GM19025 (cell line): ENCODE data around the gene CDCA8.
"Not testable (repeated sequence)": the region's sequence is repeated elsewhere in the genome, so short reads cannot be mapped to it uniquely, and the experiment has no call there.

ENCODE experiments used
- ATAC-seq: cut with Tn5 transposase; IDR thresholded peaks from one replicate; pipeline ENCODE4 v1.9.1; 2021; ENCODE audit warnings: mild to moderate bottlenecking, low read depth, moderate library complexity; ENCODE audit not compliant: unreplicated experiment

CDCA8 gene

GRCh38 chr1:37731312-37732019 is 39.1 kb downstream of the CDCA8 start:
- ATAC-seq = no peak

- ATAC-seq = no peak
Observed at GRCh38 chr1:37732111-37732780, 39.9 kb downstream of the CDCA8 start.

GRCh38 chr1:37734629-37735591 is 42.6 kb downstream of the CDCA8 start:
- no peak for ATAC-seq

GRCh38 chr1:37737975-37738374 is 45.7 kb downstream of the CDCA8 start:
- ATAC-seq = not testable (repeated sequence)

- not testable (repeated sequence) for ATAC-seq
Observed at GRCh38 chr1:37738619-37739018, 46.3 kb downstream of the CDCA8 start.

GRCh38 chr1:37739222-37739621 is 46.9 kb downstream of the CDCA8 start:
- no peak for ATAC-seq

GRCh38 chr1:37741130-37741529 is 48.8 kb downstream of the CDCA8 start:
- ATAC-seq = no peak

GRCh38 chr1:37741662-37742061 is 49.3 kb downstream of the CDCA8 start:
- no peak for ATAC-seq

GRCh38 chr1:37746806-37747205 is 54.5 kb downstream of the CDCA8 start:
- ATAC-seq = no peak

- ATAC-seq = no peak
Observed at GRCh38 chr1:37748565-37748964, 56.2 kb downstream of the CDCA8 start.

GRCh38 chr1:37752213-37752582 is 59.9 kb downstream of the CDCA8 start:
- no peak for ATAC-seq

- no peak for ATAC-seq
Observed at GRCh38 chr1:37752583-37753471, 60.5 kb downstream of the CDCA8 start.

GRCh38 chr1:37753473-37754321 is 61.4 kb downstream of the CDCA8 start:
- ATAC-seq = no peak

GRCh38 chr1:37755290-37755689 is 63.0 kb downstream of the CDCA8 start:
- ATAC-seq = no peak

- ATAC-seq = no peak
Observed at GRCh38 chr1:37755951-37756560, 63.7 kb downstream of the CDCA8 start.
